ENCODE results near the gene ATG2A. TPM values are rescaled to one million over a fixed set of nuclear protein-coding genes. Genes with fewer than 3 reads are reported as not detected.

ATG2A gene
- total and polyA plus RNA-seq, 2 of the 8 experiments (the other 6 are each of a cell fraction or from before 2014, with no cell fraction given) = 12.1 to 22.1 TPM

DNA sequence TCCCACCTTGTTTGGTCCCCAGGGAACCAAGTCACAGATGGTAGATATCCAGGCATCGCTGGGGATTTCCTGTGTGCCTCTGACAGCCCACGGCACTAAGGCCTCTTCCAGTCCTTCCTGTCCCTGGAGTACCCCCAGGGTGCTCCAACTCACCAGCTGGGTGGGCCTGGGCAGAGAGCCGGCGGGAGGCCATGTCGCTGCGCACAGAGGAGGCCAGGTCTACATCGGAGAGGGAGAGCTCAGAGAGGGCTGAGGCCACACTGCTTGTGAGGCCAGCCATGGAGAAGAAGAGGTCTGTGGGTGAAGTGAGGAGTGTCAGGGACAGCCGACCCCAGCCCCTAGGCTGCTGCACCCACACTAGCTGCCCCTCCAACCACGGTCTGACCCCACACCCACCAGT lies 5.3 kb downstream of the ATG2A start:
- Histone ChIP-seq H3K4me1 (replicated peaks in 1 of 4; ENCODE audit: control insufficient read depth in 3 of 4, insufficient read depth in 4 of 4, low read length in 3 of 4) (peaks cover 0 to 11% (median 4%) of the 10 kb centered on the region in 4 experiments; a peak in 5 of 7 replicates), H4K91ac (replicated peaks; ENCODE audit: insufficient read length, low read length) (no peak overlapping the region), H3K27ac (ENCODE audit: low read depth, low read length) (no peak overlapping the region), H3K4ac (replicated peaks; ENCODE audit: insufficient read length, low read depth, low read length) (no peak overlapping the region), H2AK5ac (ENCODE audit: low read depth, low read length) (no peak overlapping the region), H3K4me3 (ENCODE audit: extremely low read depth in 1 of 4, insufficient read depth in 2 of 4, low read depth in 3 of 4, low read length in 4 of 4) (no peak overlapping the region), H2BK12ac (ENCODE audit: low read depth, low read length) (no peak overlapping the region), H2BK120ac (replicated peaks; ENCODE audit: low read depth, low read length) (no peak overlapping the region), H3K36me3 (ENCODE audit: control insufficient read depth in 2 of 4, insufficient read depth in 4 of 4, low read length in 3 of 4) (peaks cover 4 to 19% (median 11%) of the 10 kb centered on the region in 4 experiments; a peak in 5 of 8 replicates), H3K23ac (ENCODE audit: insufficient read length) (no peak overlapping the region), H3K79me2 (ENCODE audit: control insufficient read depth in 1 of 2, insufficient read depth in 2 of 2, low read length in 2 of 2) (no peaks in the 10 kb centered on the region), H3K18ac (ENCODE audit: extremely low read depth, low read length) (no peak overlapping the region), H2AFZ (ENCODE audit: low read length) (no peak overlapping the region), H3K14ac (ENCODE audit: insufficient read length) (no peak overlapping the region), H3K23me2 (ENCODE audit: low read depth, low read length) (peaks cover 7% of the 10 kb centered on the region), H3K79me1 (ENCODE audit: low read depth, low read length) (0 out of 2 replicates have a peak, but pooled peaks cover 3% of the 10 kb centered on the region), H3K4me2 (ENCODE audit: insufficient read depth in 1 of 2, low read depth in 2 of 2, low read length in 2 of 2) (no peak overlapping the region), H3K9ac (replicated peaks in 1 of 4; ENCODE audit: extremely low read depth in 1 of 4, low read depth in 3 of 4, low read length in 3 of 4) (no peak overlapping the region), H2BK15ac (ENCODE audit: low read length) (no peak overlapping the region), H3K27me3 (replicated peaks in 1 of 4; ENCODE audit: control insufficient read depth in 3 of 4, extremely low read depth in 1 of 4, insufficient read depth in 3 of 4, low read length in 3 of 4) (no peaks in the 10 kb centered on the region), H4K8ac (ENCODE audit: extremely low read depth, insufficient read depth, low read length) (no peak overlapping the region), H3K9me3 (ENCODE audit: insufficient read depth in 2 of 2, low read depth in 1 of 2, low read length in 1 of 2) (no peaks in the 10 kb centered on the region), H3K56ac (replicated peaks; ENCODE audit: insufficient read length, low read depth, low read length) (no peak overlapping the region), H2BK20ac (ENCODE audit: low read length) (no peak overlapping the region), H2BK5ac (ENCODE audit: low read depth, low read length) (no peak overlapping the region), H4K5ac (ENCODE audit: insufficient read length, low read depth, low read length) (no peak overlapping the region), H4K20me1 (replicated peaks in 1 of 2; ENCODE audit: control insufficient read depth in 1 of 2, insufficient read depth in 2 of 2, low read length in 2 of 2) (peaks cover 2 to 5% of the 10 kb centered on the region in 2 experiments)
- POLR2A ChIA-PET (ENCODE audit: partially characterized antibody) = interaction anchor here (0.9 to 1.4 kb wide), 2 partner anchors 12 to 13 kb away, joined by 3 read pairs; partner anchors contain the start of gene PPP2R5B
- FAIRE-seq = no peak
- CTCF ChIA-PET (ENCODE audit: partially characterized antibody) = interaction anchor here (0.7 to 2.7 kb wide), 8 partner anchors 13 to 200 kb away, joined by 3 to 19 read pairs (median 4); partner anchors contain the start of genes ARL2, BATF2 and TM7SF2
- no peak for DNase-seq (ENCODE audit: low read depth in 1 of 2, low spot score in 2 of 2)
- 91% methylated on average over 9 of the region's 9 CpGs; no CpG with 5 or more reads in 1 of the 2 experiments for WGBS, 2 experiments (ENCODE audit: extremely low coverage in 1 of 2, insufficient coverage in 1 of 2, insufficient read length in 1 of 2, insufficient replicate concordance in 2 of 2, low coverage in 1 of 2, low lambda C conversion rate in 2 of 2, missing lambda C conversion rate in 1 of 2)
- TF ChIP-seq JUN (IDR thresholded peaks at IDR 0.05; ENCODE audit: low read depth, low read length) (no peak), BCL11A (IDR thresholded peaks at IDR 0.05; ENCODE audit: low read depth in 2 of 2, low read length in 2 of 2) (no peak)
